HepG2 (cell line): Measurements from ENCODE around the gene PRKG1. TPM values are rescaled to one million over a fixed set of nuclear protein-coding genes. Genes with fewer than 3 reads are reported as not detected.

Source experiments
- ATAC-seq: fragments of 200-7000 bp; cut with Tn5 transposase; 3 replicates; pipeline ENCODE4 v1.9.1; 2020; ENCODE audit warnings: mild to moderate bottlenecking, moderate library complexity
- BruUV-seq: library from RNA; stranded (reverse); fragments of 400-500 nt; replicated peaks from 2 replicates; lab custom pipeline; 2021; lab: Mats Ljungman, UMichigan
- CTCF ChIA-PET: fragments of 300-600 bp; formaldehyde crosslinking; extraction: SDS; loops from one replicate; lab custom pipeline; 2021; ENCODE audit warnings: low total read pairs, inconsistent platforms, low intra/inter-chr PET ratio; lab: Yijun Ruan, JAX
- POLR2A ChIA-PET: fragments of 350-600 bp; sonication (Branson Sonifier 250); formaldehyde crosslinking; loops from one replicate; lab custom pipeline; 2020; ENCODE audit warnings: antibody characterized with exemption, inconsistent platforms; lab: Yijun Ruan, JAX
- DNase-seq: peaks from one replicate; pipeline ENCODE4 v3.0.0-alpha.2; 2015; ENCODE audit warnings: low spot score
- FAIRE-seq: peaks from 3 replicates; lab custom pipeline; 2011; peaks lifted over from hg19 to GRCh38; lab: Jason Lieb, UNC
- H2AFZ ChIP-seq: one replicate; pipeline ENCODE4 v1.6.1; 2011; ENCODE audit warnings: low read length, inconsistent platforms
- H3K27ac ChIP-seq: fragments of 300-600 bp; 3 replicates; pipeline ENCODE4 v1.8.0; 2011; ENCODE audit warnings: mixed run types, mild to moderate bottlenecking, mixed read lengths, low read length, inconsistent platforms; ENCODE audit not compliant: insufficient read depth; ENCODE audit errors: extremely low read length
- H3K27me3 ChIP-seq, 2 experiments: fragments of 200-600 bp in 1 of 2; 2 replicates in 1 of 2; 3 replicates in 1 of 2; pipeline versions ENCODE4 v1.6.0 to v1.8.0; 2011; ENCODE audit warnings: low read length in 2 of 2, mild to moderate bottlenecking in 2 of 2, moderate library complexity in 2 of 2, inconsistent platforms in 1 of 2; ENCODE audit not compliant: insufficient read depth in 2 of 2, control insufficient read depth in 1 of 2
- H3K36me3 ChIP-seq, 2 experiments: fragments of 200-600 bp in 1 of 2; replicated peaks in 1 of 2; 2 replicates in 1 of 2; 3 replicates in 1 of 2; pipeline versions ENCODE4 v1.5.1 to v1.8.0; 2011; ENCODE audit warnings: low read length in 2 of 2, inconsistent platforms in 1 of 2; ENCODE audit not compliant: insufficient read depth in 2 of 2, control insufficient read depth in 1 of 2
- H3K4me1 ChIP-seq: 2 replicates; pipeline ENCODE4 v1.5.1; 2012; ENCODE audit warnings: low read length, inconsistent platforms; ENCODE audit not compliant: insufficient read depth
- H3K4me2 ChIP-seq: 2 replicates; pipeline ENCODE4 v1.6.0; 2011; ENCODE audit warnings: low read depth, low read length, inconsistent platforms
- H3K4me3 ChIP-seq, 3 experiments: fragments of 200-600 bp in 1 of 3; sonication (generic), shearing (Covaris generic) in 1 of 3; replicated peaks in 1 of 3; 2 replicates each; pipeline ENCODE4 v1.5.1; 2011 to 2016; ENCODE audit warnings: low read length in 3 of 3, inconsistent platforms in 2 of 3, low read depth in 2 of 3, mild to moderate bottlenecking in 2 of 3, control low read depth in 1 of 3, mixed read lengths in 1 of 3; ENCODE audit not compliant: insufficient read depth in 1 of 3
- H3K79me2 ChIP-seq: one replicate; pipeline ENCODE4 v1.6.1; 2011; ENCODE audit warnings: low read length, inconsistent platforms; ENCODE audit not compliant: insufficient read depth
- H3K9ac ChIP-seq: 2 replicates; pipeline ENCODE4 v1.6.0; 2011; ENCODE audit warnings: mild to moderate bottlenecking, low read depth, low read length, inconsistent platforms; ENCODE audit not compliant: insufficient read depth
- H3K9me3 ChIP-seq: 2 replicates; pipeline ENCODE4 v1.5.1; 2012; ENCODE audit warnings: mild to moderate bottlenecking, low read length
- H4K20me1 ChIP-seq: 2 replicates; pipeline ENCODE4 v1.6.0; 2011; ENCODE audit warnings: inconsistent platforms, mild to moderate bottlenecking, low read length, moderate library complexity; ENCODE audit not compliant: insufficient read depth
- FOSL1 ChIP-seq: sonication (generic); formaldehyde crosslinking; IDR thresholded peaks from 2 replicates; pipeline ENCODE4 v1.9.0; 2021; ENCODE audit warnings: missing genetic modification reagents, borderline replicate concordance
- GRHL1 ChIP-seq: sonication (generic); formaldehyde crosslinking; conservative IDR thresholded peaks from 2 replicates; pipeline ENCODE4 v1.8.0; 2022; ENCODE audit warnings: missing genetic modification reagents
- JDP2 ChIP-seq: sonication (generic); formaldehyde crosslinking; IDR thresholded peaks from 2 replicates; pipeline ENCODE4 v1.8.1; 2022; ENCODE audit warnings: missing genetic modification reagents, borderline replicate concordance
- JUNB ChIP-seq: sonication (generic); formaldehyde crosslinking; IDR thresholded peaks from 2 replicates; pipeline ENCODE4 v1.8.0; 2022; ENCODE audit warnings: missing genetic modification reagents, mild to moderate bottlenecking, borderline replicate concordance
- MED1 ChIP-seq: sonication (generic); formaldehyde crosslinking; IDR thresholded peaks from 2 replicates; pipeline ENCODE4 v1.4.0; 2020; ENCODE audit warnings: missing genetic modification reagents
- POGZ ChIP-seq: sonication (generic); formaldehyde crosslinking; IDR thresholded peaks from 2 replicates; pipeline ENCODE4 v1.4.0; 2020; ENCODE audit warnings: mild to moderate bottlenecking, missing genetic modification reagents
- SRY ChIP-seq: sonication (generic); formaldehyde crosslinking; IDR thresholded peaks from 2 replicates; pipeline ENCODE4 v1.8.0; 2022; ENCODE audit warnings: mild to moderate bottlenecking, missing genetic modification reagents
- TCF7L2 ChIP-seq: IDR thresholded peaks from 2 replicates; pipeline ENCODE4 v1.6.1; 2011; ENCODE audit warnings: mild to moderate bottlenecking, low read depth, low read length, moderate library complexity
- TMF1 ChIP-seq: sonication (generic); formaldehyde crosslinking; IDR thresholded peaks from 2 replicates; pipeline ENCODE4 v1.8.1; 2022; ENCODE audit warnings: low read depth, missing genetic modification reagents
- ZKSCAN1 ChIP-seq: fragments of 150-350 bp; IDR thresholded peaks from 2 replicates; pipeline ENCODE4 v1.6.1; 2014; ENCODE audit warnings: low read length
- ZNF18 ChIP-seq: sonication (generic); formaldehyde crosslinking; IDR thresholded peaks from 2 replicates; pipeline ENCODE4 v1.8.0; 2022; ENCODE audit warnings: mild to moderate bottlenecking, missing genetic modification reagents; ENCODE audit not compliant: insufficient replicate concordance
- ZNF501 ChIP-seq: sonication (generic); formaldehyde crosslinking; IDR thresholded peaks from 2 replicates; pipeline ENCODE4 v1.5.1; 2020; ENCODE audit warnings: mild to moderate bottlenecking, moderate library complexity, missing genetic modification reagents
- ZNF557 ChIP-seq: sonication (generic); formaldehyde crosslinking; IDR thresholded peaks from 2 replicates; pipeline ENCODE4 v1.4.0; 2020; ENCODE audit warnings: missing genetic modification reagents
- ZNF724P ChIP-seq: sonication (generic); formaldehyde crosslinking; IDR thresholded peaks from 2 replicates; pipeline ENCODE4 v1.8.0; 2022; ENCODE audit warnings: missing genetic modification reagents, borderline replicate concordance
- WGBS: methylation state at CpG from one replicate; pipeline ENCODE4 v1.1.6; 2017; ENCODE audit warnings: low lambda C conversion rate; 5-methylcytosine and 5-hydroxymethylcytosine counted together
- in situ Hi-C: cut with HindIII; loops from 2 replicates; pipeline ENCODE4 v1.10.0; 2017; ENCODE audit warnings: low pct_unique_long_range_greater_than_20kb; ENCODE audit not compliant: extremely low pct_ligation_motif_present
- intact Hi-C: fragments of 100-400 bp; cut with micrococcal nuclease; formaldehyde crosslinking; loops from one replicate; pipeline ENCODE4 v1.10.0; 2022; ENCODE audit not compliant: unreplicated experiment
- polyA plus RNA-seq, 8 experiments: library from polyadenylated mRNA; depleted of rRNA in 3 of 8; stranded (reverse) in 7 of 8; unstranded in 1 of 8; fragments of >200 nt; fragmentation: Illumina TruSeq in 4 of 8; extraction: Trizol in 4 of 8; gene quantifications; 2 replicates each; pipeline versions ENCODE4 v1.2.1 to v1.2.3, GENCODE V29; 2011 to 2016; ENCODE audit warnings: low read depth in 4 of 8, missing spikeins in 1 of 8, mixed read lengths in 1 of 8; ENCODE audit not compliant: insufficient read depth in 1 of 8
- total RNA-seq, 5 experiments: library from RNA; depleted of rRNA; stranded (reverse); fragments of >200 nt; fragmentation: Illumina TruSeq; extraction: Trizol; gene quantifications; 2 replicates each; pipeline ENCODE4 v1.2.3, GENCODE V29; 2016; ENCODE audit warnings: low read depth in 1 of 5

Gene PRKG1
- total and polyA plus RNA-seq, 2 of the 13 experiments (the other 11 are each of a cell fraction or from before 2014, with no cell fraction given): 0.01 TPM; not detected in 1

DNA sequence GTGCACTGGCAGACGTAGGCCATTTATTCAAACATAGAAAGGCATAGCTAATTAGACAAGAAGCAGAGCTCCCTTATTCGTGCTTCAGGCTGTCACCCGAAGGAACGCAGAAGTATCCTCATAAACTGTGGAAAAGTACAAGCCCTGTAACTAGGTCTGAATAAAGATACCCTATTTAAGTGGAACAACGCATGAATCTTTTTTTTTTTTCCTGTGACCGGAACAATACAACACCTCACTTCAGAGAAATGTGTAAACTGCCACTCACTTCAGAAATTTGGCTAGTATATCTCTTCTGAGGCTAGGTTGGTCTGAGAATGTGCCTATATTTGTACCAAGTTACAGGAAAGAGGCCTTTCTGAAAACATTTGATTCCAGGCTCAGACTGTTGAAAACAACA is 633.1 kb downstream of the PRKG1 start:
- POLR2A ChIA-PET: no interaction called here
- no peak overlapping the region for H3K4me2 ChIP-seq
- no peak overlapping the region for H3K27ac ChIP-seq
- BruUV-seq: no TSS peak
- H3K4me3 ChIP-seq: no peak overlapping the region
- H3K79me2 ChIP-seq: no peaks in the 10 kb centered on the region
- intact Hi-C loops: no loop called here
- H3K27me3 ChIP-seq: no peaks in the 10 kb centered on the region
- ATAC-seq: no peak
- FAIRE-seq: no peak
- no peaks in the 10 kb centered on the region for H3K9me3 ChIP-seq
- H3K9ac ChIP-seq: no peak overlapping the region
- H4K20me1 ChIP-seq: no peaks in the 10 kb centered on the region
- no peak for DNase-seq
- TF ChIP-seq TMF1 (CRISPR knock-in tag) (no peak), TCF7L2 (no peak), FOSL1 (no peak), ZNF18 (no peak), ZNF557 (no peak), SRY (CRISPR knock-in tag) (no peak), ZNF724P (no peak), ZNF501 (no peak), JDP2 (CRISPR knock-in tag) (no peak), MED1 (CRISPR knock-in tag) (no peak), POGZ (CRISPR knock-in tag) (no peak), ZKSCAN1 (no peak), GRHL1 (CRISPR knock-in tag) (no peak), JUNB (no peak)
- TF ChIP-seq, all 625 proteins: peak for 0
- 4% methylated on average over 6 of the region's 6 CpGs for WGBS
- Histone ChIP-seq H3K36me3 (no peaks in the 10 kb centered on the region), H3K4me1 (no peaks in the 10 kb centered on the region), H2AFZ (no peak overlapping the region)
- CTCF ChIA-PET: no interaction called here
- in situ Hi-C loops: no loop called here
